NCI-H146 (cell line): ENCODE data around the gene CRYBG1.
A peak's percentile ranks its signal among the peaks of the same experiment; 100 is the strongest.
"Not testable (repeated sequence)": the region's sequence is repeated elsewhere in the genome, so short reads cannot be mapped to it uniquely, and the experiment has no call there.

Experiments used
- DNase-seq: peaks from one replicate; lab custom pipeline; 2025; lab: John Stamatoyannopoulos, UW

CRYBG1 gene

GRCh38 chr6:106372838-106373501 is 12.5 kb downstream of the CRYBG1 start:
- no peak for DNase-seq

- DNase-seq = no peak
Measured at GRCh38 chr6:106373502-106374239, 13.2 kb downstream of the CRYBG1 start.

- no peak for DNase-seq
Measured at GRCh38 chr6:106377061-106377540, 16.6 kb downstream of the CRYBG1 start.

GRCh38 chr6:106379951-106380350 is 19.4 kb downstream of the CRYBG1 start:
- DNase-seq = no peak

GRCh38 chr6:106380407-106380806 is 19.9 kb downstream of the CRYBG1 start:
- no peak for DNase-seq

GRCh38 chr6:106381223-106381622 is 20.7 kb downstream of the CRYBG1 start:
- no peak for DNase-seq

GRCh38 chr6:106381881-106382280 is 21.4 kb downstream of the CRYBG1 start:
- DNase-seq = peak; percentile 11

GRCh38 chr6:106383573-106383972 is 23.1 kb downstream of the CRYBG1 start:
- DNase-seq = no peak

- no peak for DNase-seq
Measured at GRCh38 chr6:106385530-106385929, 25.0 kb downstream of the CRYBG1 start.

GRCh38 chr6:106387875-106388274 is 27.4 kb downstream of the CRYBG1 start:
- no peak for DNase-seq

GRCh38 chr6:106390088-106390487 is 29.6 kb downstream of the CRYBG1 start:
- DNase-seq = no peak

GRCh38 chr6:106396426-106397220 is 36.1 kb downstream of the CRYBG1 start:
- no peak for DNase-seq

GRCh38 chr6:106397431-106397830 is 36.9 kb downstream of the CRYBG1 start:
- no peak for DNase-seq

- no peak for DNase-seq
Measured at GRCh38 chr6:106398621-106399020, 38.1 kb downstream of the CRYBG1 start.

GRCh38 chr6:106405044-106405443 is 44.5 kb downstream of the CRYBG1 start:
- not testable (repeated sequence) for DNase-seq

GRCh38 chr6:106411056-106411455 is 50.5 kb downstream of the CRYBG1 start:
- no peak for DNase-seq

GRCh38 chr6:106411643-106412200 is 51.2 kb downstream of the CRYBG1 start:
- DNase-seq = peak; percentile 80

- no peak for DNase-seq
Measured at GRCh38 chr6:106413016-106413415, 52.5 kb downstream of the CRYBG1 start.

GRCh38 chr6:106413722-106414121 is 53.2 kb downstream of the CRYBG1 start:
- DNase-seq = no peak

- no peak for DNase-seq
Measured at GRCh38 chr6:106415921-106416320, 55.4 kb downstream of the CRYBG1 start.

- peak; percentile 75 for DNase-seq
Measured at GRCh38 chr6:106417572-106418147, 57.1 kb downstream of the CRYBG1 start.
